Activated T-helper 2 cell treated with anti-CD3 and anti-CD28 coated beads, Interferon-gamma antibody, Interleukin-2, Interleukin-4, amounts not matched to agents 10 μg/mL and 5 μg/mL and 100 μg/mL, durations not matched to agents 14 hours and 24 hours and 36 hours (primary cell): ENCODE measurements around the gene GRK5. TPM values are rescaled to one million over a fixed set of nuclear protein-coding genes. Genes with fewer than 3 reads are reported as not detected.
A peak's percentile ranks its signal among the peaks of the same experiment; 100 is the strongest.

Experiments
- DNase-seq: peaks from one replicate; pipeline ENCODE4 v3.0.0; 2021; ENCODE audit warnings: low spot score
- H3K27ac Mint-ChIP-seq: one replicate; pipeline ENCODE4 v1.8.0; 2021; ENCODE audit warnings: mixed read lengths
- H3K27me3 Mint-ChIP-seq: one replicate; pipeline ENCODE4 v1.8.0; 2021; ENCODE audit warnings: low read depth, mixed read lengths
- H3K36me3 Mint-ChIP-seq: one replicate; pipeline ENCODE4 v1.8.0; 2021; ENCODE audit warnings: low read depth, mixed read lengths
- H3K4me1 Mint-ChIP-seq: one replicate; pipeline ENCODE4 v1.8.0; 2021; ENCODE audit warnings: low read depth, mixed read lengths
- H3K4me3 Mint-ChIP-seq: one replicate; pipeline ENCODE4 v1.8.0; 2021; ENCODE audit warnings: low read depth, mild to moderate bottlenecking, moderate library complexity, mixed read lengths
- H3K9me3 Mint-ChIP-seq: one replicate; pipeline ENCODE4 v1.8.0; 2021; ENCODE audit warnings: mixed read lengths
- intact Hi-C: fragments of 100-400 bp; cut with micrococcal nuclease; formaldehyde crosslinking; loops from one replicate; pipeline ENCODE4 v1.15.1; 2023
- total RNA-seq: library from RNA; stranded (reverse); gene quantifications from 2 replicates; pipeline ENCODE4 v1.2.3, GENCODE V29; 2022

Gene GRK5
- total RNA-seq, 1 donor from 2014 or later, result 24.4 TPM

GRCh38 chr10:119352807-119353206 lies 145.4 kb downstream of the GRK5 start:
- Mint-ChIP-seq H3K4me3 (no peak overlapping the region), H3K4me1 (peaks cover 2% of the 10 kb centered on the region), H3K27me3 (no peaks in the 10 kb centered on the region), H3K36me3 (peaks cover 67% of the 10 kb centered on the region), H3K27ac (no peak overlapping the region), H3K9me3 (peaks cover 56% of the 10 kb centered on the region)
- intact Hi-C loops, result no loop called here
- DNase-seq, result no peak

GRCh38 chr10:119353421-119353820 lies 146.1 kb downstream of the GRK5 start:
- Mint-ChIP-seq H3K27ac (no peak overlapping the region), H3K36me3 (peaks cover 65% of the 10 kb centered on the region), H3K4me1 (peaks cover 2% of the 10 kb centered on the region), H3K4me3 (no peak overlapping the region), H3K9me3 (peaks cover 56% of the 10 kb centered on the region), H3K27me3 (no peaks in the 10 kb centered on the region)
- no peak for DNase-seq
- intact Hi-C loops, result no loop called here

DNA sequence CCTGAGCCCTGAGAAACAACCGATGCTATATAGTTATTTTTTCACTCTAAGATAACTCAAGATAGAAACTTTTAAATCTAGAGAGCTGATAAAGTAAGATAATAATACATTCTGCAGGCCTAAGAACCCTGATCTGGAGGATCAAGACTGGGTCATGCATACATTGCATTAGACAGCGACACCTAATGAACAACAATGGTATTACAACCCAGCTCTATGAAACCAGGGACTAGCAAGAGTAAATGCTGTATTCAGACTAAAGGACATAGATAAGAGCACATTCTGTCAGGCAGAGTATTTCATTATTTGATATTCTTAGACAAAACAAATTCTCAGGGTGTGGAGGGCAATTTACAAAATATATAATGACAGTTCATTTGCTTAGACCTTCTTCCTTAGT lies 148.6 kb downstream of the GRK5 start:
- H3K4me1 Mint-ChIP-seq, result peaks cover 15% of the 10 kb centered on the region
- intact Hi-C loops, result no loop called here
- peaks cover 59% of the 10 kb centered on the region for H3K36me3 Mint-ChIP-seq
- H3K9me3 Mint-ChIP-seq, result peaks cover 53% of the 10 kb centered on the region
- DNase-seq, result no peak
- no peak overlapping the region for H3K4me3 Mint-ChIP-seq
- no peak overlapping the region for H3K27ac Mint-ChIP-seq
- no peaks in the 10 kb centered on the region for H3K27me3 Mint-ChIP-seq

- Mint-ChIP-seq H3K4me1 (peaks cover 18% of the 10 kb centered on the region), H3K36me3 (peaks cover 42% of the 10 kb centered on the region), H3K27ac (no peak overlapping the region), H3K27me3 (no peaks in the 10 kb centered on the region), H3K4me3 (no peak overlapping the region), H3K9me3 (peaks cover 39% of the 10 kb centered on the region)
- intact Hi-C loops, result no loop called here
- DNase-seq, result no peak
These were observed 150.2 kb downstream of the GRK5 start for GRCh38 chr10:119357412-119358151.

DNA sequence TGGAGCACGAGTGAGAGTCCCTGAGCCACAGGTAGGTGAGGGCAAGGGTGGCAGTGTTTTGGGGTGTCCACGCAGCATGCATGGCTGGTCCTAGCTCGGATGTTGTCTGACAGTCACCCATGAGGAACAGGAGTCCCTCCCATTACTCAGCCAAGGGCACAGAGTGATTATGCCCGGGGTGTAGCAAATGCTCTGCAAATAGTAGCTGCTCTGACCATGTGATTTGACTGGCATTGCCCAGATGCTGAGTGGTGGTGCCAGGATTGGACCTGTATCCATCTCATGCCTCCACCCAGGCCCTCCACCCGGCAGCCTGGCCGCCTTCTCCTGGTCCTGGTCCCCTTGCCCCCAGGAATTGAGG lies 150.8 kb downstream of the GRK5 start:
- Mint-ChIP-seq H3K9me3 (peaks cover 35% of the 10 kb centered on the region), H3K36me3 (peaks cover 37% of the 10 kb centered on the region), H3K4me1 (peaks cover 19% of the 10 kb centered on the region), H3K27ac (no peak overlapping the region), H3K4me3 (no peak overlapping the region), H3K27me3 (no peaks in the 10 kb centered on the region)
- intact Hi-C loops, result no loop called here
- DNase-seq, result no peak

- no peaks in the 10 kb centered on the region for H3K27me3 Mint-ChIP-seq
- H3K4me3 Mint-ChIP-seq, result no peak overlapping the region
- DNase-seq, result no peak
- intact Hi-C loops, result no loop called here
- H3K36me3 Mint-ChIP-seq, result peaks cover 36% of the 10 kb centered on the region
- H3K9me3 Mint-ChIP-seq, result peaks cover 31% of the 10 kb centered on the region
- H3K27ac Mint-ChIP-seq, result no peak overlapping the region
- H3K4me1 Mint-ChIP-seq, result peaks cover 19% of the 10 kb centered on the region
These were observed 151.2 kb downstream of the GRK5 start for GRCh38 chr10:119358567-119358966.

DNA sequence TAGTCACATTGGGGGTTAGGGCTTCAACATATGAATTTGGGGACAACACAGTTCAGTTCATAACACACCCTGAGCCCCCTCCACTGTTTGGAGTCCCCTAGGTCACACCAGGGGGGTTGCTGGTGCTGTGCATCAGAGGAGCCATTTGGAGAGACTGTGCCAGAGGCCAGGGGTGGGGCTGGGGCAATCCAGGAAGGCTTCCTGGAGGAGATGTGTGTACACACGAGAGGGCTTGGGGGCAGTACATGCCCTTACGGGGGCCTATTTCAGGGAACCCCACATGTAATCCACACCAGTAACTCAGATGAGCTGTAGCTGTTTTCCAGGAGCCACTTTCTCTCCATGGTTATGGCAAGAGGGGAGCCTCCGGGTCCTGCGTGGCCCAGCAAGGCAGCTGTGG lies 151.7 kb downstream of the GRK5 start:
- H3K36me3 Mint-ChIP-seq, result peaks cover 36% of the 10 kb centered on the region
- H3K9me3 Mint-ChIP-seq, result peaks cover 31% of the 10 kb centered on the region
- no peak for DNase-seq
- peaks cover 19% of the 10 kb centered on the region for H3K4me1 Mint-ChIP-seq
- intact Hi-C loops, result no loop called here
- H3K27ac Mint-ChIP-seq, result no peak overlapping the region
- no peak overlapping the region for H3K4me3 Mint-ChIP-seq
- no peaks in the 10 kb centered on the region for H3K27me3 Mint-ChIP-seq

DNA sequence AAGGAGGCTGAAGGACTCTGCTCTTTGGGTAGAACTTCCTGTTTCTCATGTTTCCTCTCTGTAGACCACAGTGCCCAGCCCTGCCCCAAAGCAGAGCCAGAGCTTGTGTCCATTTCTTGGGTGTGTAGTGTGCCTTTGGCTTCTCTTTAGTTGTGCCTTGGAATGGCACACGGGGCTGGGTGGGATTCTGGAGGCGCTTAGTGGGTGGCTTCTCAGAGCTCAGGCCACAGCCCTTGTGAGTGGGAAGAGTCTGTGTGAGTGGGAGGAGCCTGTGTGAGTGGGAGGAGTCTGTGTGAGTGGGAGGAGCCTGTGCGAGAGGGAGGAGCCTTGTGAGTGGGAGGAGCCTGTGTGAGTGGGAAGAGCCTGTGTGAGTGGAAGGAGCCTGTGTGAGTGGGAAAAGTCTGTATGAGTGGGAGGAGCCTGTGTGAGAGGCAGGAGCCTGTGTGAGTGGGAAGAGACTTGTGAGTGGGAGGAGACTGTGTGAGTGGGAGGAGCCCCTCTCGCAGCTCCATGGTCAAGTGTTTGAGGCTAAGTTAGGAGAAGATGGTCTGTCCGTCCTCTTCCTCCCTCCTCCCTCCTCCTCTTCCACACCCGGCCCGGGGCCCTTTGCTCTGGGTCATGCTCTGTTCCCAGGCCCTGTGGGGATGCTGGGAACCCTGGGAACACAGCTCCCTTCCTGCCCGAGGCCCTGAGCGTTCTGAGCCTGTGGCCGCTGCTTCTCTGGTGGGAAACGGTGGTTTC lies 153.0 kb downstream of the GRK5 start:
- Mint-ChIP-seq H3K4me1 (peaks cover 19% of the 10 kb centered on the region), H3K9me3 (peaks cover 22% of the 10 kb centered on the region), H3K27me3 (no peaks in the 10 kb centered on the region), H3K36me3 (peaks cover 36% of the 10 kb centered on the region), H3K4me3 (no peak overlapping the region), H3K27ac (peak overlapping the region; percentile 17)
- intact Hi-C loops, result no loop called here
- peak; percentile 12 for DNase-seq

GRCh38 chr10:119361037-119361436 lies 153.7 kb downstream of the GRK5 start:
- intact Hi-C loops, result no loop called here
- Mint-ChIP-seq H3K4me1 (peaks cover 19% of the 10 kb centered on the region), H3K9me3 (peaks cover 16% of the 10 kb centered on the region), H3K4me3 (no peak overlapping the region), H3K27me3 (no peaks in the 10 kb centered on the region), H3K27ac (no peak overlapping the region), H3K36me3 (peaks cover 30% of the 10 kb centered on the region)
- no peak for DNase-seq

DNA sequence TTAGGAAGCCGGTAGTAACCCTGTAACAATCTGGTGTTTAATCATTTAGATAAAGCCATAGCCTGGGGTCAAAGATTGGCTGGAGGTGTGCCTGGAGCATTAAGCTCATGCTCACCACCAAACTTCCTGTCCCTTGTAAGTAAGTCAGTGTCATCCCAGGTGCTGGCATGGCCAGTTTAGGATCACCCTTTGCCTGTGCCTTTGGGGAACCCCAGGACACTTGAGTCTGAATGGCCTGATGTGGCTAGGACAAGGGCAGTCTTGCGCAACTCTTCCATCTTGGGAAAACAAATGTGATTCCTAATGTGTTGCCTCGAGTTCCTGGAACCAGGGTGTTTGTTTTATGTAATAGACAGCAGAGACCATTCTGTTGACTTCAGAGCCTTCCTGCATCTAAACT lies 154.8 kb downstream of the GRK5 start:
- DNase-seq, result no peak
- Mint-ChIP-seq H3K27me3 (no peaks in the 10 kb centered on the region), H3K36me3 (peaks cover 20% of the 10 kb centered on the region)

DNA sequence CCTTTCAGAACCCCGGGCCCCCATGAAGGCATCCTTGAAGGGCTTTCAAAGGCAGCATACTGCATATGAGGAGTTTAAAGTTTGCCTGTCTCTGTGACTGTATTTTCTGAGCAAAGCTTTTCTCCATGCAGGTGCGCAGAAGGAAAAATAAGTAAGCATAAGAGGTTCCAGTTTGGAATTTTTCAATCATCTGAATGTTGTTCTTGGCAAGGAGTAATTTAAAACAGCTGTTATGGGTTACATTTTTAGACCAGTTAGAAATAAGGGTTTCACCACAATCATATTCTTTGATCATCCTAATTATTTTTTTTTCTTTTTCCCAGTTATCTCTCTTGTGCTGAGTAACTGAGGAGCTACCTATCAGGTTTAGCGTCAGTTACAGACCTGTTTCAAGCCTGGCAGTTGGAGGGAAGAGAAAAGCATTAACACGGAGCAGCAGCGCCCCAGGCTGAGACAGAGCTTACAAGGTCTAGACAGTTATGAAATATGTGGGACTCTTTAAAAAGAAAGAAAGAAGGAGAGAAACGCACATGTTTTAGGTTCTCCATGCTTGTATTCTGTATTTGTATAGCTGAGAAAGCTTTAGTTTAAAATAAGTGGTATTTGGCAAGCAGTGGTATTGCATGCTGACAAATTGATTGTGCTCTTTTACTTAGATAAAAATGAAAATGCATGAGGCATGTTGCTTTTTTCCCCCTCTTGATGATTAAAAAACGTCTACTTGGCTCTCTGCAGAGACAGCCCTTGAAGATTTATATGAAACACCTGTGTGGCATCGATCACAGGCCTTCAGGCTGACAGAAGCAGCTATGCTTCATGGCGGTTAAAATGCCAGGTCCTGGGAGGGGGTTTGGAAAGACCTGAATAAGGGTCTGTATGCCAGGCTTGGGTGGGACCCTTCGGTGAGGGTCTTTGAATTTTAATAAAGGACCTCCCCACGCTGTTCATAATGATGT lies 157.6 kb downstream of the GRK5 start:
- no peak overlapping the region for H3K27ac Mint-ChIP-seq
- peaks cover 5% of the 10 kb centered on the region for H3K36me3 Mint-ChIP-seq
- no peaks in the 10 kb centered on the region for H3K27me3 Mint-ChIP-seq
- peaks cover 15% of the 10 kb centered on the region for H3K4me1 Mint-ChIP-seq
- intact Hi-C loops, result no loop called here
- DNase-seq, result no peak
- H3K9me3 Mint-ChIP-seq, result peaks cover 4% of the 10 kb centered on the region
- no peak overlapping the region for H3K4me3 Mint-ChIP-seq

More for the DNA sequence above, 154.8 kb downstream of the GRK5 start:
- Mint-ChIP-seq H3K9me3 (peaks cover 5% of the 10 kb centered on the region), H3K4me3 (no peak overlapping the region), H3K4me1 (peaks cover 19% of the 10 kb centered on the region), H3K27ac (no peak overlapping the region)
- intact Hi-C loops, result no loop called here

- no peak for DNase-seq
- Mint-ChIP-seq H3K27me3 (no peaks in the 10 kb centered on the region), H3K4me3 (no peak overlapping the region), H3K27ac (no peak overlapping the region), H3K36me3 (no peaks in the 10 kb centered on the region), H3K9me3 (no peaks in the 10 kb centered on the region), H3K4me1 (peaks cover 14% of the 10 kb centered on the region)
- intact Hi-C loops, result no loop called here
These were observed 158.6 kb downstream of the GRK5 start for GRCh38 chr10:119365773-119366599.
